SK-N-SH (cell line): ENCODE results near the gene OPA1. TPM values are rescaled to one million over a fixed set of nuclear protein-coding genes. Genes with fewer than 3 reads are reported as not detected.

Experiments
- CTCF ChIA-PET: fragments of 300-600, 350-600 bp; formaldehyde crosslinking; extraction: SDS; loops from one replicate; lab custom pipeline; 2021; lab: Yijun Ruan, JAX
- POLR2A ChIA-PET: fragments of 350-600 bp; sonication (Branson Sonifier 250); formaldehyde crosslinking; extraction: SDS; loops from one replicate; lab custom pipeline; 2020; ENCODE audit warnings: antibody characterized with exemption, inconsistent platforms; lab: Yijun Ruan, JAX
- DNase-seq: peaks from one replicate; pipeline ENCODE4 v3.0.0; 2012
- H2AFZ ChIP-seq: fragments of 200-600 bp; sonication (generic); 2 replicates; pipeline ENCODE4 v1.8.1; 2016; ENCODE audit warnings: antibody characterized with exemption, mild to moderate bottlenecking, low read depth
- H3F3A ChIP-seq: fragments of 200-600 bp; sonication (generic); replicated peaks from 2 replicates; pipeline ENCODE3; 2016; ENCODE audit warnings: antibody characterized with exemption, mild to moderate bottlenecking; ENCODE audit not compliant: insufficient read depth
- H3K27ac ChIP-seq, 2 experiments: fragments of 200-500 bp in 1 of 2; fragments of 200-600 bp in 1 of 2; sonication (Bioruptor generic) in 1 of 2; sonication (generic), shearing (Covaris generic) in 1 of 2; 2 replicates each; pipeline versions ENCODE4 v1.5.1 to v1.6.1; 2014 to 2016; ENCODE audit warnings: low read depth in 2 of 2, inconsistent platforms in 1 of 2, low read length in 1 of 2, mild to moderate bottlenecking in 1 of 2, mixed read lengths in 1 of 2
- H3K27me3 ChIP-seq: fragments of 200-600 bp; sonication (generic), shearing (Covaris generic); 2 replicates; pipeline ENCODE4 v1.6.1; 2016; ENCODE audit warnings: mixed run types; ENCODE audit not compliant: insufficient read depth
- H3K36me3 ChIP-seq, 2 experiments: fragments of 200-500 bp in 1 of 2; fragments of 200-600 bp in 1 of 2; sonication (Bioruptor generic) in 1 of 2; sonication (generic) in 1 of 2; replicated peaks in 1 of 2; 2 replicates each; pipeline versions ENCODE3 to v1.5.1; 2014 to 2016; ENCODE audit warnings: low read length in 1 of 2, mild to moderate bottlenecking in 1 of 2; ENCODE audit not compliant: insufficient read depth in 2 of 2, control insufficient read depth in 1 of 2
- H3K4me1 ChIP-seq, 2 experiments: fragments of 200-500 bp in 1 of 2; fragments of 200-600 bp in 1 of 2; sonication (Bioruptor generic) in 1 of 2; sonication (generic), shearing (Covaris generic) in 1 of 2; 2 replicates each; pipeline versions ENCODE4 v1.5.1 to v1.6.1; 2014 to 2016; ENCODE audit warnings: low read depth in 1 of 2, low read length in 1 of 2, mixed run types in 1 of 2; ENCODE audit not compliant: insufficient read depth in 2 of 2, control insufficient read depth in 1 of 2
- H3K4me2 ChIP-seq: fragments of 200-600 bp; sonication (generic), shearing (Covaris generic); 2 replicates; pipeline ENCODE4 v1.6.1; 2017; ENCODE audit warnings: mixed run types
- H3K4me3 ChIP-seq, 2 experiments: fragments of 200-500 bp in 1 of 2; fragments of 200-600 bp in 1 of 2; sonication (Bioruptor generic) in 1 of 2; sonication (generic), shearing (Covaris generic) in 1 of 2; 2 replicates each; pipeline versions ENCODE4 v1.5.1 to v1.8.1; 2014 to 2016; ENCODE audit warnings: low read depth in 2 of 2, inconsistent platforms in 1 of 2, low read length in 1 of 2, mild to moderate bottlenecking in 1 of 2, mixed read lengths in 1 of 2, moderate library complexity in 1 of 2
- H3K79me2 ChIP-seq: fragments of 200-600 bp; sonication (generic); 2 replicates; pipeline ENCODE4 v1.8.1; 2017; ENCODE audit warnings: mild to moderate bottlenecking; ENCODE audit not compliant: insufficient read depth
- H3K9ac ChIP-seq: fragments of 200-600 bp; sonication (generic); 2 replicates; pipeline ENCODE4 v1.6.1; 2017; ENCODE audit warnings: mixed run types
- H3K9me2 ChIP-seq: fragments of 200-600 bp; sonication (generic); 2 replicates; pipeline ENCODE4 v1.6.1; 2017; ENCODE audit warnings: mixed run types
- H3K9me3 ChIP-seq: fragments of 200-600 bp; sonication (generic); 2 replicates; pipeline ENCODE4 v1.6.1; 2017; ENCODE audit warnings: mixed run types, mild to moderate bottlenecking, moderate library complexity
- H4K20me1 ChIP-seq: fragments of 200-600 bp; sonication (generic); 2 replicates; pipeline ENCODE4 v1.6.1; 2017; ENCODE audit warnings: mild to moderate bottlenecking, mixed run types; ENCODE audit not compliant: insufficient read depth
- EZH2phosphoT487 ChIP-seq: fragments of 200-600 bp; sonication (generic); IDR thresholded peaks from 2 replicates; pipeline ENCODE4 v1.6.1; 2017; ENCODE audit warnings: low read depth, mixed run types, mild to moderate bottlenecking, antibody characterized with exemption, moderate library complexity, borderline replicate concordance
- JUND ChIP-seq: IDR thresholded peaks from 2 replicates; pipeline ENCODE4 v1.4.0; 2012
- NFIC ChIP-seq: IDR thresholded peaks from 2 replicates; pipeline ENCODE4 v1.4.0; 2012; ENCODE audit warnings: borderline replicate concordance
- NRF1 ChIP-seq: IDR thresholded peaks from 2 replicates; pipeline ENCODE4 v1.6.1; 2012; ENCODE audit warnings: low read depth, mild to moderate bottlenecking, low read length
- RAD21 ChIP-seq: IDR thresholded peaks from 2 replicates; pipeline ENCODE4 v1.6.1; 2012; ENCODE audit warnings: mild to moderate bottlenecking, low read length
- RCOR1 ChIP-seq: fragments of 150-350 bp; IDR thresholded peaks from 2 replicates; pipeline ENCODE4 v1.6.1; 2017; ENCODE audit warnings: antibody characterized with exemption, low read length
- REST ChIP-seq: IDR thresholded peaks from 2 replicates; pipeline ENCODE4 v1.6.1; 2012; ENCODE audit warnings: mild to moderate bottlenecking, low read depth, low read length, moderate library complexity
- RFX5 ChIP-seq: IDR thresholded peaks from 2 replicates; pipeline ENCODE4 v1.6.1; 2012; ENCODE audit warnings: mild to moderate bottlenecking, improper control_type of control experiment, low read length
- TEAD4 ChIP-seq: IDR thresholded peaks from 2 replicates; pipeline ENCODE4 v1.4.0; 2012; ENCODE audit warnings: mild to moderate bottlenecking, borderline replicate concordance; ENCODE audit not compliant: insufficient read depth
- WGBS: methylation state at CpG from one replicate; pipeline ENCODE4 v1.1.6; 2017; ENCODE audit warnings: low lambda C conversion rate; 5-methylcytosine and 5-hydroxymethylcytosine counted together
- polyA plus RNA-seq, 3 experiments: library from polyadenylated mRNA; depleted of rRNA; stranded (reverse); fragments of >200 nt; gene quantifications; 2 replicates each; pipeline ENCODE4 v1.2.3, GENCODE V29; 2012
- TF ChIP-seq, protein P1 (sequence below): fragments of 200-600 bp; sonication (generic); IDR thresholded peaks from 2 replicates; pipeline ENCODE4 v1.6.1; 2017; ENCODE audit warnings: antibody characterized with exemption, mild to moderate bottlenecking, moderate library complexity
- TF ChIP-seq, protein P2 (sequence below): fragments of 150-350 bp; IDR thresholded peaks from 2 replicates; pipeline ENCODE4 v1.6.1; 2017; ENCODE audit warnings: antibody characterized with exemption, low read length, low read depth, borderline replicate concordance

Gene OPA1
- polyA plus RNA-seq, 1 of the 3 experiments (the other 2 are of a cell fraction): 11.4 TPM

- H3K4me3 ChIP-seq: no peak overlapping the region
- DNase-seq: no peak
- H3K36me3 ChIP-seq: no peaks in the 10 kb centered on the region
- ChIA-PET POLR2A (no interaction called here), CTCF (no interaction called here)
- H3K9me2 ChIP-seq: no peaks in the 10 kb centered on the region
- H3K9ac ChIP-seq: no peak overlapping the region
- TF ChIP-seq, protein P1, sequence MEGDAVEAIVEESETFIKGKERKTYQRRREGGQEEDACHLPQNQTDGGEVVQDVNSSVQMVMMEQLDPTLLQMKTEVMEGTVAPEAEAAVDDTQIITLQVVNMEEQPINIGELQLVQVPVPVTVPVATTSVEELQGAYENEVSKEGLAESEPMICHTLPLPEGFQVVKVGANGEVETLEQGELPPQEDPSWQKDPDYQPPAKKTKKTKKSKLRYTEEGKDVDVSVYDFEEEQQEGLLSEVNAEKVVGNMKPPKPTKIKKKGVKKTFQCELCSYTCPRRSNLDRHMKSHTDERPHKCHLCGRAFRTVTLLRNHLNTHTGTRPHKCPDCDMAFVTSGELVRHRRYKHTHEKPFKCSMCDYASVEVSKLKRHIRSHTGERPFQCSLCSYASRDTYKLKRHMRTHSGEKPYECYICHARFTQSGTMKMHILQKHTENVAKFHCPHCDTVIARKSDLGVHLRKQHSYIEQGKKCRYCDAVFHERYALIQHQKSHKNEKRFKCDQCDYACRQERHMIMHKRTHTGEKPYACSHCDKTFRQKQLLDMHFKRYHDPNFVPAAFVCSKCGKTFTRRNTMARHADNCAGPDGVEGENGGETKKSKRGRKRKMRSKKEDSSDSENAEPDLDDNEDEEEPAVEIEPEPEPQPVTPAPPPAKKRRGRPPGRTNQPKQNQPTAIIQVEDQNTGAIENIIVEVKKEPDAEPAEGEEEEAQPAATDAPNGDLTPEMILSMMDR: no peak
- TF ChIP-seq, protein P2, sequence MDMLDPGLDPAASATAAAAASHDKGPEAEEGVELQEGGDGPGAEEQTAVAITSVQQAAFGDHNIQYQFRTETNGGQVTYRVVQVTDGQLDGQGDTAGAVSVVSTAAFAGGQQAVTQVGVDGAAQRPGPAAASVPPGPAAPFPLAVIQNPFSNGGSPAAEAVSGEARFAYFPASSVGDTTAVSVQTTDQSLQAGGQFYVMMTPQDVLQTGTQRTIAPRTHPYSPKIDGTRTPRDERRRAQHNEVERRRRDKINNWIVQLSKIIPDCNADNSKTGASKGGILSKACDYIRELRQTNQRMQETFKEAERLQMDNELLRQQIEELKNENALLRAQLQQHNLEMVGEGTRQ: no peak
- TF ChIP-seq NFIC (no peak), REST (no peak), RCOR1 (no peak), EZH2phosphoT487 (no peak), RFX5 (no peak), TEAD4 (no peak), RAD21 (no peak), JUND (no peak), NRF1 (no peak)
- TF ChIP-seq, all 33 proteins: peak for 0
- 76% methylated on average over 16 of the region's 17 CpGs for WGBS
- Histone ChIP-seq H3K27ac (no peak overlapping the region), H3K79me2 (no peaks in the 10 kb centered on the region), H3F3A (no peaks in the 10 kb centered on the region), H4K20me1 (no peaks in the 10 kb centered on the region), H3K4me2 (no peak overlapping the region), H2AFZ (no peak overlapping the region), H3K27me3 (no peaks in the 10 kb centered on the region; the same call in 1 of the 2 replicates), H3K9me3 (no peaks in the 10 kb centered on the region), H3K4me1 (peaks cover 0 to 6% of the 10 kb centered on the region in 2 experiments; a peak in 1 of 4 replicates)
Measured at GRCh38 chr3:193737191-193737751, 144.3 kb downstream of the OPA1 start.
